Measurements from ENCODE around the gene ZNF853. TPM values are rescaled to one million over a fixed set of nuclear protein-coding genes. Genes with fewer than 3 reads are reported as not detected.
A peak's percentile ranks its signal among the peaks of the same experiment; 100 is the strongest.

The ZNF853 gene
- total RNA-seq, 1 experiment from 2014 or later = 0.08 TPM

DNA sequence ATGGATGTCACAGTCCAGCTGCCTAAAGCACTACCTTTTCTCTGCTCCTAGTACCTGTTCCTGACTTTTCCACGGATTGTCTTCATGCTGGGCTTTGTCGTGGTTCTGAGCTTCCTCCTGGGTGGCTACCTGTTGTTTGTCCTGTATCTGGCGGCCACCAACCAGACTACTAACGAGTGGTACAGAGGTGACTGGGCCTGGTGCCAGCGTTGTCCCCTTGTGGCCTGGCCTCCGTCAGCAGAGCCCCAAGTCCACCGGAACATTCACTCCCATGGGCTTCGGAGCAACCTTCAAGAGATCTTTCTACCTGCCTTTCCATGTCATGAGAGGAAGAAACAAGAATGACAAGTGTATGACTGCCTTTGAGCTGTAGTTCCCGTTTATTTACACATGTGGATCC lies 26.8 kb upstream of the ZNF853 start:
- Histone ChIP-seq H3K9me3 (replicated peaks) (peaks cover 5% of the 10 kb centered on the region; the same call in 1 of the 2 replicates), H3K27me3 (replicated peaks) (no peaks in the 10 kb centered on the region), H3K4me1 (replicated peaks) (peaks cover 13% of the 10 kb centered on the region), H3K27ac (no peak overlapping the region), H3K4me3 (no peak overlapping the region), H3K36me3 (peaks cover 44% of the 10 kb centered on the region)
- DNase-seq (ENCODE audit: low read depth in 1 of 2, low spot score in 2 of 2) = no peak

DNA sequence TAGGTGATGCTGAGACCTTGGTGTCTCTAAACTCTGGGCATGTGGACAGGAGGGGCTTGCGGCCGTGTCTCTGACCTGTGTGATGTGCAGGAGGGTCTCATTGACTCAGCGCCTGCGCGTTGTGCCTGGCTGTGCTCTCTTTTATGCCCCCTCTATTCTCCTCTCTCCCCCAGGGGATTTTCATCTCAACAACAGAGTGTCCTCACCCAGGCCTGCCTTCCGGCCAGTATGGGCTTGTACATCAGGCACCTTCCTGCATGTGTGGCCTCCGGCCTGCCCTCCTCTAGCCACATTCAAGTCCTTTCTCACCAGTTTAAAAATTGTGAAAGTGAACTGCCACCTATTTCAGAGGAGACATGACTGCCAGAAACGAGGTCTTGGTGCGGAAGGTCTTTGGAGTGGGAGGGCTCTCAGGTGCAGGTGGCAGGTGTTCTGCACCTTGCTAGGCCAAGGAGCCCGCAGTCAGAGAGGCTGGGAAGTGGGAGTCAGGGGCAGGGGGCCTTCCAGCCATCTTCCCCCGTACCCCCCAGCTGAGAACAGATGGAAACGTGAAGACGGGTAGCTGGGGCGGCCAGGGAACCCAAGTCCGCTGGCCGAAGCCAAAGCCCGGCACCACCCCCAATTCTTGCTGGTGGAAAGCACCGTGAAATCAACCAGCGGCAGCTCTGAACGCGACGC lies 26.1 kb upstream of the ZNF853 start:
- Histone ChIP-seq H3K27ac (no peak overlapping the region), H3K4me3 (peak overlapping the region; percentile 100)

DNA sequence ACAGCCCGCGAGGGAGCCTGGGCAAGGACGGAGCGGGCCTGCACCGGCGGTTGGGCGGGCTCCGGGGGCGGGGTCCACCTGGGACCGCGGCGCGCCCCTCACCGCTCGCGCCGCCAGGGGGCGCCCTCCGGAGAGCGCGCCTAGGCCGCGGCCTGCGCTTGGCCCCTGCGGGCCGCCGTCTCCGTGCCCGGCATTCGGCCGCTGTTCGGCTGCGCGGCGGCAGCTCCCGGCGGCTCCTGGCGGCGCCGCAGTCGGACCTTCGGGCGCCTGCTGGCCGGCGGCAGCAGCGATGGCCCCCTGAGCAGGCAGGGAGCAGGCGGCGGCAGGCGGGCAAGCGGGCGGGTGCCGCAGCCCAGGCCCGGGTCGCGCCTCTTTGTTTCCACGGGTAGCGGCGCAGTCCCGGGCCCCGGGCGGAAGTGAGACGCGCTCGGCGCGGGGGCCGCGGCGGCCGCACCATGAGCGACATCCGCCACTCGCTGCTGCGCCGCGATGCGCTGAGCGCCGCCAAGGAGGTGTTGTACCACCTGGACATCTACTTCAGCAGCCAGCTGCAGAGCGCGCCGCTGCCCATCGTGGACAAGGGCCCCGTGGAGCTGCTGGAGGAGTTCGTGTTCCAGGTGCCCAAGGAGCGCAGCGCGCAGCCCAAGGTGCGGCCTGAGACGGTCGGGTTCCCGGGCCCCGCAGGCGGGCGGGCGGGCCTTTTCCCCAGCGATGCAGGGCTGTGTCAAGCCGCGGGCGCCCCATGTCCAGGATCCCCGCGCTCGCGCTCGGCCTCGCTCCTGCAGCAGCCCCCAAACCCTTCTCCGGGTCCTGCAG lies 25.4 kb upstream of the ZNF853 start, which contains the start of gene INTS15:
TSS of gene INTS15 (plus strand) at position 193 of the 816 bp plus-strand sequence. CDS start at position 456, 263 bp downstream.
- peak; percentile 68 to 75 for DNase-seq (ENCODE audit: low read depth in 1 of 2, low spot score in 2 of 2)
- H3K27ac ChIP-seq = peak within 1 kb of the TSS; percentile 71
- H3K36me3 ChIP-seq = peaks cover 45% of the 10 kb centered on the region
- peaks cover 13% of the 10 kb centered on the region for H3K4me1 ChIP-seq (replicated peaks)
- H3K27me3 ChIP-seq (replicated peaks) = no peaks in the 10 kb centered on the region
- peak within 1 kb of the TSS; percentile 100 for H3K4me3 ChIP-seq
- peaks cover 5% of the 10 kb centered on the region; the same call in 1 of the 2 replicates for H3K9me3 ChIP-seq (replicated peaks)

More for the DNA sequence above, 26.1 kb upstream of the ZNF853 start:
- peaks cover 5% of the 10 kb centered on the region; the same call in 1 of the 2 replicates for H3K9me3 ChIP-seq (replicated peaks)
- H3K4me1 ChIP-seq (replicated peaks) = peaks cover 13% of the 10 kb centered on the region
- peaks cover 45% of the 10 kb centered on the region for H3K36me3 ChIP-seq
- DNase-seq (ENCODE audit: low read depth in 1 of 2, low spot score in 2 of 2) = no peak
- no peaks in the 10 kb centered on the region for H3K27me3 ChIP-seq (replicated peaks)

DNA sequence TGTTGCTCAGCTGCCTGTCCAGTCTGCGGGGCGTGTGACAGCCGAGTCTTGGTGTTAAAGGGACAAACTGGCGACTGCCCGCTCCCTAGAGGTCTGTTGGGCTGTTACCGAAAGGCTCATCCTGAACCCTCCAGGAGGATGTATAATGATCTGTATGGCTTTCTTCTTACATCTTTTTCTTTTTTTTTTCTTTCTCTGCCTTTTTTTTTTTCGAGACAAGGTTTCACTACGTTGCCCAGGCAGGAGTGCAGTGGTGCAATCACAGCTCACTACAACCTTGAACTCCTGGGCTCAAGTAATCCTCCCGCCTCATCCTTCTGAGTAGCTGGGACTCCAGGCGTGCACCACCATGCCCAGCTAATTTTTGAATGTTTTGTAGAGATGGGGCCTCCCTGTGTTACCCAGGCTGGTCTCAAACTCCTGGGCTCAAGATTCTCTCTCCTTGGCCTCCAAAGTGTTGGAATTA lies 24.7 kb upstream of the ZNF853 start:
- Histone ChIP-seq H3K9me3 (replicated peaks) (peaks cover 5% of the 10 kb centered on the region; the same call in 1 of the 2 replicates), H3K4me1 (replicated peaks) (peaks cover 13% of the 10 kb centered on the region), H3K36me3 (peaks cover 49% of the 10 kb centered on the region), H3K27ac (peak overlapping the region; percentile 71; the same call in 1 of the 2 replicates), H3K27me3 (replicated peaks) (no peaks in the 10 kb centered on the region), H3K4me3 (peak overlapping the region; percentile 100)
- peak in 1 of 2 experiments; percentile 52 for DNase-seq (ENCODE audit: low read depth in 1 of 2, low spot score in 2 of 2)

DNA sequence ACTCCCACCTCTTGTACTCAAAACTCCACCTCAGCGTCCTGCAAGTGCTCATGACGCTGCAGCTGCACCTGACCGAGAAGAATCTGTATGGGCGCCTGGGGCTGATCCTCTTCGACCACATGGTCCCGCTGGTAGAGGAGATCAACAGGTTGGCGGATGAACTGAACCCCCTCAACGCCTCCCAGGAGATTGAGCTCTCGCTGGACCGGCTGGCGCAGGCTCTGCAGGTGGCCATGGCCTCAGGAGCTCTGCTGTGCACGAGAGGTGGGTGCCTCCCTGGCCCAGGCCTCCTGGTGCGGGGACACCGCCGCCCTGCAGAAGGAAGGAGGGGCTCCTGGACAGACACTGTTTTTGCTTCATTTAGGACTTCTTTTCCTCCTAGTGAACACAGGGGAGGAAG lies 15.3 kb upstream of the ZNF853 start:
- Histone ChIP-seq H3K27ac (no peak overlapping the region), H3K36me3 (peaks cover 70% of the 10 kb centered on the region), H3K4me1 (replicated peaks) (no peaks in the 10 kb centered on the region), H3K4me3 (no peak overlapping the region), H3K9me3 (replicated peaks) (no peaks in the 10 kb centered on the region), H3K27me3 (replicated peaks) (no peaks in the 10 kb centered on the region)
- DNase-seq (ENCODE audit: low read depth in 1 of 2, low spot score in 2 of 2) = no peak

DNA sequence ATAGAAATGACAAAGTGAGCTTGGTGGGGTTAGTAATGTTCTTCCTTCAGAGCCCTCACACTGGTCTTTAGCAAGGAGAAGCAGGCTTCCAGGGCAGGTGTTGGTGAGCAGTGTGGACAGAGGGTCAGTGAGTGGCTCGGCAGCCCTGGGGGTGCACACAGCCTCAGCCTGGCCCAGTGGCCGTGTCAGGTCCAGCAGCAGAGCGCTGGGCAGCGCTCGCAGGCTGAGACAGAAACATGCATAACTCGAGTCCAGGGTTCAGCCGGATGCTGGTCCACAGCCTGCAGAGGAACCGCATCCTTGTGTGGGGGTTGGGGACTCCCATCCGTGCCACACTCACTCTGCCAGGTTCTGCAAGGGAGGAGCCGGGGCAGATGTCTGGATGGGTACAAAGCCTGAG lies 11.0 kb upstream of the ZNF853 start:
- no peak for DNase-seq (ENCODE audit: low read depth in 1 of 2, low spot score in 2 of 2)
- no peaks in the 10 kb centered on the region for H3K27me3 ChIP-seq (replicated peaks)
- no peaks in the 10 kb centered on the region for H3K4me1 ChIP-seq (replicated peaks)
- H3K9me3 ChIP-seq (replicated peaks) = no peaks in the 10 kb centered on the region
- peaks cover 40% of the 10 kb centered on the region for H3K36me3 ChIP-seq
- no peak overlapping the region for H3K27ac ChIP-seq
- no peak overlapping the region for H3K4me3 ChIP-seq

DNA sequence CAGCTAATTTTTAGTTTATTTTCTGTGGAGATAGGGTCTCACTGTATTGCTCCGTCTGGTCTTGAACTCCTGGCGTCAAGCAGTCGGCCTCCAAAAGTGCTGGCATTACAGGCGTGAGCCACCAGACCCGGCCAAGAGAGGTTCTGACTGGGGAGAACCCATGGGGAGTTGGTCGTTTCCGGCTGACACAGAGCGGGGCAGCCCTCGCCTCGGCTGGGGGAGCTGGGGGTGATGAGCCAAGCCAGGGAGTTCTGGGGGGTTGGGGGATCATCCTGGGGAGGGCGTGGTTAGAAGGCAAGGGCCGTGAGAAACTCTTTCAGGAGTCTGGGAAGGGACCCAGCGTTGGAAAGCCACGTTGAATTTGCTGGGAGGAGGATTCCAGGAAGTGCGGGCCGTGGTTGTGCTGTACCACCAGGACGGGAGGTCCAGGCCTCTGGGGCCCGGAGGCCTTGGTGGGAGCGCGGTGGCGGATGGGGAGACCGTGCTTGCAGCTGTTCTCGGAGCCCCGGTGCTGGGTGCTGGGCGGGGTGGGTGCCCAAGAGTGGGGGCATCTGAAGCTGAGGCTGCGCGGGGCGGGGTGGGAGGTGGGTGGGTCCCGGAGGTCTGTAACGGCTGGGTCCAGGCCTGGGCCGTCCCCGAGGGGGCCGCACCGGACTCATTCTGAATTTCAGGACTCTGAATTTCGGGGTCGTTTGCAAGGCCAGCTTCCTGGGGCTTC lies 8.4 kb upstream of the ZNF853 start:
- no peaks in the 10 kb centered on the region for H3K4me1 ChIP-seq (replicated peaks)
- DNase-seq (ENCODE audit: low read depth in 1 of 2, low spot score in 2 of 2) = no peak

DNA sequence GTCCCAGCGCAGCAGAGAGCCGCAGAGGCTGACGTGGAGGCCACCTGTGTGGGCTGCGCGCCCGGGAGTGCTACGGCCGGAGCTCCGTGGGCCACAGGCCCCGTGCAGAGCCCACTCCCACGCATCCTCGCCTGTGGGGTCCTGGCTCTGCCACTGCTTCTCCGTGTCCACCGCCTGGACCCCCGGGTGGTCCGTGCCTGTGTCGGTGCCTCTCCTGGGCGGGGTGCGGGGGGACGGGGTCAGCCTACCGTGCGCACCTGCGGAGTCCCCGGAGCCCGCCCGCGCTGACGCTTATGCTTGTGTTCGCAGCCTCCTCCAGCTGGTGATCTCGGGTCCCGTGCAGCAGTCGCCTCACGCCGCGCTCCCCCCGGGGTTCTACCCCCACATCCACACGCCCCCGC lies 7.8 kb upstream of the ZNF853 start:
- no peaks in the 10 kb centered on the region for H3K4me1 ChIP-seq (replicated peaks)

More for the DNA sequence above, 8.4 kb upstream of the ZNF853 start:
- no peak overlapping the region for H3K4me3 ChIP-seq
- peaks cover 25% of the 10 kb centered on the region for H3K36me3 ChIP-seq
- H3K9me3 ChIP-seq (replicated peaks) = no peaks in the 10 kb centered on the region
- no peak overlapping the region for H3K27ac ChIP-seq
- H3K27me3 ChIP-seq (replicated peaks) = no peaks in the 10 kb centered on the region

DNA sequence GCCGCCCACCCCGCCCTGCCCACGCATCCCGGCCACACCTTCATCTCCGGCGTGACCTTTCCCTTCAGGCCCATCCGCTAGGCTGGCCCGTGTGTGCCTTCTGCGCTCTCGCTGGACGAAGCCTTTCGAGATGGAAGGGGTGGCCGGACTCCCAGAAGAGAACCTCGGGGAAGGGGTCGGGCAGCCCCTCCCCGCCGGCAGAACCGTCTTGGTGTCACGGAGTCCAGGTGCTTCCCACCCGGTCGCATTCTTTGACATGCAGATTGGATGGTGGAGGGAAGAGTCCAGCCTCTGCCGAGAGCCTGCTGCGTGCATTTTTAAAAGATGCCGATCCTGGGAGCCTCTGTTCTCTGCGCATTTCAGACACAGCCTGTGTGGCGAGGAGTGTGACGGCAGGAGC lies 7.3 kb upstream of the ZNF853 start:
- peaks cover 14% of the 10 kb centered on the region for H3K36me3 ChIP-seq
- no peaks in the 10 kb centered on the region for H3K9me3 ChIP-seq (replicated peaks)
- no peak for DNase-seq (ENCODE audit: low read depth in 1 of 2, low spot score in 2 of 2)
- no peak overlapping the region for H3K4me3 ChIP-seq
- no peaks in the 10 kb centered on the region; the same call in 1 of the 2 replicates for H3K27me3 ChIP-seq (replicated peaks)
- no peak overlapping the region for H3K27ac ChIP-seq
- no peaks in the 10 kb centered on the region for H3K4me1 ChIP-seq (replicated peaks)

More for the DNA sequence above, 7.8 kb upstream of the ZNF853 start:
- Histone ChIP-seq H3K27ac (no peak overlapping the region), H3K4me3 (no peak overlapping the region), H3K36me3 (peaks cover 19% of the 10 kb centered on the region), H3K9me3 (replicated peaks) (no peaks in the 10 kb centered on the region), H3K27me3 (replicated peaks) (no peaks in the 10 kb centered on the region; the same call in 1 of the 2 replicates)
- DNase-seq (ENCODE audit: low read depth in 1 of 2, low spot score in 2 of 2) = no peak

DNA sequence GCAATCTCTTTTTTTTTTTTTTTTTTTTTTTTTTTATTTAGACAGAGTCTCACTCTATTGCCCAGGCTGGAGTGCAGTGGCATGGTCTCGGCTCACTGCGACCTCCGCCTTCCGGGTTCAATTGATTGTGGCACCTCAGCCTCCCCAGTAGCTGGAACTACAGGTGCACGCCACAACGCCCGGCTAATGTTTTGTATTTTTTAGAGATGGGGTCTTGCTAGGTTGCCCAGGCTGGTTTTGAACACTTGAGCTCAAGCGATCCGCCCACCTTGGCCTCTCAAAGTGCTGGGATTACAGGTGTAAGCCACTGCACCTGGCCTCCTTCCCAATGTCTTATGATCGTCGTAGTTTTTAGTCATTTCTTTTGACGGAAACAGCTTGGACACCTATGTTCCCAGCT lies 6.6 kb upstream of the ZNF853 start:
- peaks cover 9% of the 10 kb centered on the region for H3K36me3 ChIP-seq
- no peak for DNase-seq (ENCODE audit: low read depth in 1 of 2, low spot score in 2 of 2)
- H3K9me3 ChIP-seq (replicated peaks) = no peaks in the 10 kb centered on the region
- peaks cover 5% of the 10 kb centered on the region for H3K27me3 ChIP-seq (replicated peaks)
- no peaks in the 10 kb centered on the region for H3K4me1 ChIP-seq (replicated peaks)
- no peak overlapping the region for H3K4me3 ChIP-seq
- no peak overlapping the region for H3K27ac ChIP-seq

DNA sequence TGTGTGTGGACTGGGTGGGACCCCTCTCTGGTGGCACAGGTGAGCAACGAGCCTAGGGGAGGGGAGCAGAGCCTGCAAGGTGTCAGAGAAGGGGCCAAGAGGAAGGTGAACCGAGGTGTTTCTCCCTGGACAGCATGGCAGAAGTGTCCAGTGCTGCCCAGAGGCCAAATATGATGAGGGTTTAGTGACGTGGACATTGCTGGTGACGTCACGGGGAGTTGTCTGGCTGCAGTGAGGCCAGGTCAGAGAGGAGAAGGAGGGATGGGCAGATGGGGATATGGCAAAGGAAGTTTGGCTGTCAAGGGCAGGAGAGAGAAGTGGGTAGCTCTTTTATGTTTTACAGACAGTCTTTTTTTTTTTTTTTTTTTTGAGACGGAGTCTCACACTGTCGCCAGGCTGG lies 2.6 kb upstream of the ZNF853 start:
- DNase-seq (ENCODE audit: low read depth in 1 of 2, low spot score in 2 of 2) = no peak
- H3K36me3 ChIP-seq = peaks cover 6% of the 10 kb centered on the region

DNA sequence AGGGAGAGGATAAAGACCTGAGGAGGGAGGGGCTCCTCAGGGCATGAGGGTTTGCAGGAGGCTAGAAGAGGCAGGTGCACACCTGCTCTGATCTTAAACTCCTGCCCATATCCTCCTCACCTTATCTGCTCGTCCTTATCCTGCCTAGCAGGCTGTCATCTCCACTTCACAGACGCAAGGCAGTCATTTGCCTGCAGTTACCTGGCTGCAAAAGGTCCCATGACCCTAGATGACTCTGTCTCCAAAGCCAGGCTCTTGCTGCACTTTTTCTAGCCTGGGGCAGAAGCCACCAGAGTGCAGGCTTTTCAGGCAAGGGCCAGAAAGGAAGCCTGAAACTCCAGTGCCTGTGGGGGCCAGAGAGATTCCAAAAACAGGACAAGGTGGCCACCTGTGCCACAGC lies 1.7 kb upstream of the ZNF853 start:
- peaks cover 6% of the 10 kb centered on the region for H3K36me3 ChIP-seq

More for the DNA sequence above, 2.6 kb upstream of the ZNF853 start:
- no peak overlapping the region for H3K27ac ChIP-seq
- no peaks in the 10 kb centered on the region for H3K9me3 ChIP-seq (replicated peaks)
- H3K4me1 ChIP-seq (replicated peaks) = peaks cover 3% of the 10 kb centered on the region; the same call in 1 of the 2 replicates
- H3K27me3 ChIP-seq (replicated peaks) = peaks cover 39% of the 10 kb centered on the region
- H3K4me3 ChIP-seq = no peak overlapping the region

More for the DNA sequence above, 1.7 kb upstream of the ZNF853 start:
- peaks cover 48% of the 10 kb centered on the region for H3K27me3 ChIP-seq (replicated peaks)
- H3K4me3 ChIP-seq = no peak overlapping the region
- H3K27ac ChIP-seq = no peak overlapping the region
- H3K9me3 ChIP-seq (replicated peaks) = no peaks in the 10 kb centered on the region
- H3K4me1 ChIP-seq (replicated peaks) = peaks cover 3% of the 10 kb centered on the region; the same call in 1 of the 2 replicates
- DNase-seq (ENCODE audit: low read depth in 1 of 2, low spot score in 2 of 2) = no peak

Data from SJSA1 (cell line).